Measurements from ENCODE around the gene SMAD7.
A peak's percentile ranks its signal among the peaks of the same experiment; 100 is the strongest.

Gene SMAD7

GRCh38 chr18:48959921-48960920 lies 9.5 kb upstream of the SMAD7 start:
- no peak for DNase-seq

GRCh38 chr18:48959551-48959920 lies 8.8 kb upstream of the SMAD7 start:
- no peak for DNase-seq

GRCh38 chr18:48958951-48959350 lies 8.2 kb upstream of the SMAD7 start:
- no peak for DNase-seq

GRCh38 chr18:48957616-48958015 lies 6.9 kb upstream of the SMAD7 start:
- no peak for DNase-seq

GRCh38 chr18:48957136-48957535 lies 6.4 kb upstream of the SMAD7 start:
- DNase-seq, result no peak

GRCh38 chr18:48956356-48956755 lies 5.6 kb upstream of the SMAD7 start:
- no peak for DNase-seq

GRCh38 chr18:48955830-48956261 lies 5.1 kb upstream of the SMAD7 start:
- no peak for DNase-seq

- DNase-seq, result no peak
These were observed 4.4 kb upstream of the SMAD7 start for GRCh38 chr18:48954886-48955819.

GRCh38 chr18:48953104-48953706 lies 2.4 kb upstream of the SMAD7 start:
- DNase-seq, result no peak

- peak; percentile 36 for DNase-seq
These were observed 1.7 kb upstream of the SMAD7 start for GRCh38 chr18:48952287-48953103.

- DNase-seq, result peak; percentile 82
These were observed 902 bp upstream of the SMAD7 start for GRCh38 chr18:48951448-48952286.

GRCh38 chr18:48949606-48950535 lies 894 bp downstream of the SMAD7 start:
- DNase-seq, result peak; percentile 33

- DNase-seq, result peak; percentile 25
These were observed 1.6 kb downstream of the SMAD7 start for GRCh38 chr18:48949050-48949605.

GRCh38 chr18:48948112-48949049 lies 2.4 kb downstream of the SMAD7 start:
- DNase-seq, result peak; percentile 37

- DNase-seq, result no peak
These were observed 3.2 kb downstream of the SMAD7 start for GRCh38 chr18:48947560-48947959.

- no peak for DNase-seq
These were observed 3.7 kb downstream of the SMAD7 start for GRCh38 chr18:48947092-48947491.

GRCh38 chr18:48946329-48946835 lies 4.4 kb downstream of the SMAD7 start:
- DNase-seq, result no peak

- no peak for DNase-seq
These were observed 4.9 kb downstream of the SMAD7 start for GRCh38 chr18:48945953-48946217.

- no peak for DNase-seq
These were observed 6.1 kb downstream of the SMAD7 start for GRCh38 chr18:48944634-48945033.

Measured in activated CD4-positive, alpha-beta T cell treated with anti-CD3 and anti-CD28 coated beads, Interleukin-2, amount 50 U/mL, for 16 hours (primary cell).